AG04449 (cell line): Measurements from ENCODE around the gene NEK6.

Experiments
- CTCF ChIA-PET: fragments of 350-600 bp; formaldehyde crosslinking; extraction: SDS; loops from one replicate; lab custom pipeline; 2021; ENCODE audit warnings: antibody characterized with exemption; lab: Yijun Ruan, JAX
- POLR2A ChIA-PET: fragments of 400-600, 350-600 bp; formaldehyde crosslinking; extraction: SDS; loops from one replicate; lab custom pipeline; 2020; ENCODE audit warnings: antibody characterized with exemption, inconsistent platforms; lab: Yijun Ruan, JAX
- DNase-seq: peaks from one replicate; pipeline ENCODE4 v3.0.0-alpha.2; 2010; ENCODE audit warnings: low read depth, low spot score
- H3K4me3 ChIP-seq: 2 replicates; pipeline ENCODE4 v1.5.1; 2011; ENCODE audit warnings: low read depth, mild to moderate bottlenecking, control low read depth, low read length
- CTCF ChIP-seq: IDR thresholded peaks from one replicate; pipeline ENCODE4 v1.5.1; 2011; ENCODE audit warnings: mild to moderate bottlenecking, moderate library complexity, low read length, control low read depth, inconsistent platforms; ENCODE audit not compliant: insufficient read depth; ENCODE audit errors: missing control alignments

NEK6 gene

DNA sequence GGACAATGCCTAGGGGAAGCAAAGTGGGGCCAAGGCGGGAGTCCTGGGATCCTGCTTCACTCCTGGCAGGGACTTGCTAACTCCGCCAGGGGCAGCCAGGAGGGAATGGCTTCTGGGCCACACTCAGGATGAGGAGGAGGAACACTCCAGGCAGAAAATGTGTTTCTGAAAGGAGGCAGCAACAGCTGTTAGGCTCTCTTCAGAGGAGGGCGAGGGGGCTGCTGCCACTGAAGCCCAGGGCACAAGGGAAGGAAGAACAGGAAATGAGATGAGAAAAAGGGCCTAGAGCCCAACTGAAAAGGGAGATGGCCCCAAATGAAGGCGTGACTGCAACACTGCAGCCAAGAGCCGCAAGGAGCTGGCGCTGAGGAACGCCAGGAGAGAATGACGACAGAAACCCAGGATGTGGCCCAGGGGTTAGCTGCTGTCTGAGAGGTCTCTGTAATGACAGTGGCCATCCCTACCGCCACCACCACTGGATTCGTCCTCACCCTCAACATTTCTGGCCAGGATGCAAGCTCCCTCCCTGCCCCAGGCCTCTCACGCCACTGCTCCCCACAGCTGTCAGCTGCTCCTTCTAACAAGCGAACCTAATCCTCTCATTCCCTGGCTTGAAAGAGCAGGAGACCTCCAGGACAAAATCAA, 141.7 kb downstream of the NEK6 start:
- no peak overlapping the region for H3K4me3 ChIP-seq
- no peak for TF ChIP-seq CTCF
- CTCF ChIA-PET, result interaction anchor here (1.3 to 16.5 kb wide), 4 partner anchors 8 to 137 kb away, joined by 3 to 177 read pairs (median 50); no protein-coding TSS in a partner anchor
- POLR2A ChIA-PET, result no interaction called here
- no peak for DNase-seq

- POLR2A ChIA-PET, result no interaction called here
- TF ChIP-seq CTCF, result no peak
- DNase-seq, result no peak
- CTCF ChIA-PET, result interaction anchor here (0.7 to 16.5 kb wide), 7 partner anchors 9 to 136 kb away, joined by 3 to 177 read pairs (median 5); no protein-coding TSS in a partner anchor
- H3K4me3 ChIP-seq, result no peak overlapping the region
These were observed 142.5 kb downstream of the NEK6 start for GRCh38 chr9:124399968-124400940.
